NCI-H510A (cell line): ENCODE measurements around the gene PYURF.
"Not testable (repeated sequence)": the region's sequence is repeated elsewhere in the genome, so short reads cannot be mapped to it uniquely, and the experiment has no call there.

Experiments used
- DNase-seq: peaks from one replicate; lab custom pipeline; 2025; lab: John Stamatoyannopoulos, UW

Gene PYURF

GRCh38 chr4:88523325-88524129, at the start of gene PYURF:
Gene PYURF (minus strand): TSS chr4:88523776. CDS start chr4:88523700, 76 bp downstream.
- peak; percentile 94 for DNase-seq

GRCh38 chr4:88570001-88570400, 46.4 kb upstream of the PYURF start:
- no peak for DNase-seq

- DNase-seq = no peak
These were observed 44.0 kb upstream of the PYURF start for GRCh38 chr4:88567591-88567990.

- DNase-seq = no peak
These were observed 26.2 kb upstream of the PYURF start for GRCh38 chr4:88549815-88550214.

- not testable (repeated sequence) for DNase-seq
These were observed 15.9 kb upstream of the PYURF start for GRCh38 chr4:88539322-88540068.

GRCh38 chr4:88537709-88538108, 14.1 kb upstream of the PYURF start:
- no peak for DNase-seq

GRCh38 chr4:88535090-88535755, 11.6 kb upstream of the PYURF start:
- DNase-seq = no peak

- DNase-seq = no peak
These were observed 10.6 kb upstream of the PYURF start for GRCh38 chr4:88533937-88534750.

GRCh38 chr4:88533088-88533790, 9.7 kb upstream of the PYURF start:
- no peak for DNase-seq

- DNase-seq = no peak
These were observed 8.0 kb upstream of the PYURF start for GRCh38 chr4:88531549-88531948.

- no peak for DNase-seq
These were observed 5.3 kb upstream of the PYURF start for GRCh38 chr4:88528861-88529260.

- DNase-seq = no peak
These were observed 4.2 kb upstream of the PYURF start for GRCh38 chr4:88527787-88528186.

GRCh38 chr4:88526221-88526815, 2.7 kb upstream of the PYURF start:
- DNase-seq = no peak

GRCh38 chr4:88524171-88524570, 595 bp upstream of the PYURF start:
- no peak for DNase-seq

- peak; percentile 38 for DNase-seq
These were observed 763 bp downstream of the PYURF start for GRCh38 chr4:88522702-88523324.

- DNase-seq = no peak
These were observed 4.7 kb downstream of the PYURF start for GRCh38 chr4:88518911-88519310.

GRCh38 chr4:88517825-88518224, 5.8 kb downstream of the PYURF start:
- no peak for DNase-seq

GRCh38 chr4:88516746-88517145, 6.8 kb downstream of the PYURF start:
- no peak for DNase-seq

GRCh38 chr4:88514557-88515511, 8.7 kb downstream of the PYURF start:
- DNase-seq = peak; percentile 31
